CD14-positive monocyte (primary cell): Measurements from ENCODE around the gene RCBTB1. TPM values are rescaled to one million over a fixed set of nuclear protein-coding genes. Genes with fewer than 3 reads are reported as not detected.

Source experiments
- DNase-seq, 3 donors: peaks; one replicate each; pipeline ENCODE4 v3.0.0-alpha.2; 2011 to 2022
- H2AFZ ChIP-seq: 2 replicates; pipeline ENCODE4 v1.6.0; 2012; ENCODE audit warnings: mild to moderate bottlenecking, low read depth, low read length, inconsistent platforms; ENCODE audit not compliant: insufficient read depth, poor library complexity, severe bottlenecking
- H3K27ac ChIP-seq, 2 donors: 1 replicate in 1 of 2; 2 replicates in 1 of 2; pipeline ENCODE4 v1.5.1; 2012 to 2013; ENCODE audit warnings: low read length in 2 of 2, control low read depth in 1 of 2, inconsistent platforms in 1 of 2, low read depth in 1 of 2, mild to moderate bottlenecking in 1 of 2
- H3K27me3 ChIP-seq, 2 donors: one replicate each; pipeline versions ENCODE4 v1.6.0 to v1.6.1; 2011 to 2013; ENCODE audit warnings: low read length in 2 of 2; ENCODE audit not compliant: control insufficient read depth in 2 of 2, insufficient read depth in 2 of 2
- H3K36me3 ChIP-seq, 2 donors: replicated peaks in 1 of 2; 1 replicate in 1 of 2; 2 replicates in 1 of 2; pipeline versions ENCODE4 v1.5.1 to v1.6.1; 2012 to 2013; ENCODE audit warnings: low read length in 2 of 2, control low read depth in 1 of 2, inconsistent platforms in 1 of 2, mild to moderate bottlenecking in 1 of 2; ENCODE audit not compliant: insufficient read depth in 2 of 2, control insufficient read depth in 1 of 2
- H3K4me1 ChIP-seq, 2 donors: 1 replicate in 1 of 2; 2 replicates in 1 of 2; pipeline versions ENCODE4 v1.5.1 to v1.6.1; 2012 to 2013; ENCODE audit warnings: low read length in 2 of 2, control low read depth in 1 of 2, inconsistent platforms in 1 of 2, mild to moderate bottlenecking in 1 of 2, moderate library complexity in 1 of 2; ENCODE audit not compliant: insufficient read depth in 2 of 2, control insufficient read depth in 1 of 2
- H3K4me2 ChIP-seq: replicated peaks from 2 replicates; pipeline ENCODE3; 2012; ENCODE audit warnings: low read length, moderate library complexity, mild to moderate bottlenecking; ENCODE audit not compliant: poor library complexity, severe bottlenecking; ENCODE audit errors: extremely low read depth
- H3K4me3 ChIP-seq, 3 experiments: fragments of 200-600 bp in 1 of 3; sonication (generic) in 1 of 3; replicated peaks in 1 of 3; 1 replicate in 2 of 3; 2 replicates in 1 of 3; pipeline ENCODE4 v1.5.1; 2011 to 2013; ENCODE audit warnings: low read length in 3 of 3, mild to moderate bottlenecking in 3 of 3, control low read depth in 2 of 3, low read depth in 2 of 3, inconsistent platforms in 1 of 3, moderate library complexity in 1 of 3
- H3K79me2 ChIP-seq: 2 replicates; pipeline ENCODE4 v1.6.0; 2012; ENCODE audit warnings: mild to moderate bottlenecking, control low read depth, inconsistent platforms, low read length, moderate library complexity; ENCODE audit not compliant: insufficient read depth
- H3K9ac ChIP-seq: 2 replicates; pipeline ENCODE4 v1.6.0; 2017; ENCODE audit warnings: low read length, mild to moderate bottlenecking; ENCODE audit not compliant: insufficient read depth, poor library complexity, severe bottlenecking
- H3K9me3 ChIP-seq, 2 donors: replicated peaks in 1 of 2; 1 replicate in 1 of 2; 2 replicates in 1 of 2; pipeline versions ENCODE4 v1.5.1 to v1.6.1; 2012 to 2013; ENCODE audit warnings: low read length in 2 of 2, control low read depth in 1 of 2; ENCODE audit not compliant: control insufficient read depth in 1 of 2, insufficient read depth in 1 of 2
- H4K20me1 ChIP-seq: 2 replicates; pipeline ENCODE4 v1.6.0; 2012; ENCODE audit warnings: mild to moderate bottlenecking, low read length, control low read depth, moderate library complexity; ENCODE audit not compliant: insufficient read depth
- H3K27ac Mint-ChIP-seq, 7 donors: one replicate each; pipeline ENCODE4 v1.8.0; 2020; ENCODE audit warnings: mild to moderate bottlenecking in 7 of 7, mixed read lengths in 7 of 7, moderate library complexity in 6 of 7, inconsistent platforms in 2 of 7
- H3K27me3 Mint-ChIP-seq, 3 donors: one replicate each; pipeline ENCODE4 v1.8.0; 2021 to 2022; ENCODE audit warnings: low read depth in 3 of 3, mild to moderate bottlenecking in 3 of 3, mixed read lengths in 3 of 3, moderate library complexity in 3 of 3, inconsistent platforms in 1 of 3
- H3K36me3 Mint-ChIP-seq, 2 donors: one replicate each; pipeline ENCODE4 v1.8.0; 2020; ENCODE audit warnings: mixed read lengths in 2 of 2, inconsistent platforms in 1 of 2, mild to moderate bottlenecking in 1 of 2
- H3K4me1 Mint-ChIP-seq: one replicate; pipeline ENCODE4 v1.8.0; 2020; ENCODE audit warnings: mild to moderate bottlenecking, mixed read lengths
- H3K4me3 Mint-ChIP-seq, 2 donors: one replicate each; pipeline ENCODE4 v1.8.0; 2020; ENCODE audit warnings: mild to moderate bottlenecking in 2 of 2, mixed read lengths in 2 of 2, moderate library complexity in 1 of 2
- H3K9me3 Mint-ChIP-seq, 7 donors: one replicate each; pipeline ENCODE4 v1.8.0; 2020 to 2022; ENCODE audit warnings: mixed read lengths in 7 of 7, mild to moderate bottlenecking in 6 of 7, moderate library complexity in 6 of 7, inconsistent platforms in 2 of 7
- CTCF ChIP-seq: fragments of 200-600 bp; IDR thresholded peaks from one replicate; pipeline ENCODE4 v1.8.0; 2022; ENCODE audit warnings: antibody characterized with exemption, mild to moderate bottlenecking
- WGBS: methylation state at CpG from one replicate; pipeline ENCODE4 v1.1.5; 2013; ENCODE audit warnings: missing lambda C conversion rate; ENCODE audit not compliant: insufficient coverage; 5-methylcytosine and 5-hydroxymethylcytosine counted together
- intact Hi-C, 2 donors: fragments of 100-400 bp; cut with micrococcal nuclease; formaldehyde crosslinking; loops; one replicate each; pipeline versions ENCODE4 v1.15.0 to v1.15.1; 2023
- polyA plus RNA-seq, 3 donors: library from polyadenylated mRNA; depleted of rRNA in 1 of 3; unstranded in 2 of 3; stranded (reverse) in 1 of 3; fragments of 300-500 nt in 2 of 3; fragments of >200 nt in 1 of 3; fragmentation: Illumina TruSeq in 2 of 3; gene quantifications; 1 replicate in 2 of 3; 2 replicates in 1 of 3; pipeline ENCODE4 v1.2.3, GENCODE V29; 2012 to 2021

Gene RCBTB1
- polyA plus RNA-seq, 3 donors: 9.8 to 19.4 (median 13.2) TPM

- peaks cover 19 to 22% of the 10 kb centered on the region in 2 donors for H3K36me3 Mint-ChIP-seq
- Histone ChIP-seq H4K20me1 (peaks cover 26% of the 10 kb centered on the region), H3K4me1 (peaks cover 51 to 72% of the 10 kb centered on the region in 2 donors), H3K4me3 (peak within 1 kb of the TSS; percentile 68 to 97 (median 96)), H3K27ac (peak within 1 kb of the TSS; percentile 58 to 93), H3K9ac (peak within 1 kb of the TSS; percentile 66), H3K79me2 (peaks cover 53% of the 10 kb centered on the region), H3K9me3 (no peaks in the 10 kb centered on the region), H3K27me3 (no peaks in the 10 kb centered on the region), H3K36me3 (peaks cover 5 to 15% of the 10 kb centered on the region in 2 donors), H3K4me2 (peak within 1 kb of the TSS; percentile 93), H2AFZ (peak within 1 kb of the TSS; percentile 76)
- peaks cover 59% of the 10 kb centered on the region for H3K4me1 Mint-ChIP-seq
- intact Hi-C loops: loop anchor here in 1 of 2 donors (2.0 kb wide), 1 partner anchor 15 kb away; no protein-coding TSS in a partner anchor
- no peaks in the 10 kb centered on the region for H3K9me3 Mint-ChIP-seq
- WGBS: 17% methylated on average over 11 of the region's 17 CpGs
- H3K4me3 Mint-ChIP-seq: peak within 1 kb of the TSS; percentile 92 to 97
- H3K27me3 Mint-ChIP-seq: peaks cover 0 to 1% (median 1%) of the 10 kb centered on the region in 3 donors
- DNase-seq: peak; percentile 87 to 91 (median 88)
- TF ChIP-seq CTCF: no peak
- peak within 1 kb of the TSS; percentile 92 to 97 (median 94) for H3K27ac Mint-ChIP-seq
These were observed 42.7 kb upstream of the RCBTB1 start, which contains the start of gene ARL11 for GRCh38 chr13:49627831-49628652. ARL11 (plus strand) TSS chr13:49628507; CDS start chr13:49630448, 1,941 bp downstream.

- H3K4me3 ChIP-seq: no peak overlapping the region
- Mint-ChIP-seq H3K27ac (peak overlapping the region; percentile 61 to 88 (median 82)), H3K4me1 (peaks cover 36% of the 10 kb centered on the region), H3K27me3 (peaks cover 0 to 4% (median 1%) of the 10 kb centered on the region in 3 donors), H3K4me3 (no peak overlapping the region), H3K9me3 (no peaks in the 10 kb centered on the region), H3K36me3 (peaks cover 4 to 5% of the 10 kb centered on the region in 2 donors)
- peak overlapping the region; percentile 10 for H2AFZ ChIP-seq
- H3K27me3 ChIP-seq: no peaks in the 10 kb centered on the region
- H3K36me3 ChIP-seq: peaks cover under 1 to 5% of the 10 kb centered on the region in 2 donors
- TF ChIP-seq CTCF: no peak
- H4K20me1 ChIP-seq: peaks cover 4% of the 10 kb centered on the region
- peaks cover 30 to 49% of the 10 kb centered on the region in 2 donors for H3K4me1 ChIP-seq
- H3K79me2 ChIP-seq: peaks cover 28% of the 10 kb centered on the region
- intact Hi-C loops: no loop called here
- H3K9ac ChIP-seq: peak overlapping the region; percentile 12
- 85% methylated on average over 12 of the region's 12 CpGs for WGBS
- DNase-seq: no peak
- H3K4me2 ChIP-seq: no peak overlapping the region
- no peaks in the 10 kb centered on the region for H3K9me3 ChIP-seq
- H3K27ac ChIP-seq: peak overlapping the region in 1 of 2 donors; percentile 79
These were observed 40.2 kb upstream of the RCBTB1 start for GRCh38 chr13:49625392-49626079.
